PC-9 (cell line): ENCODE results near the gene CHRNA9. TPM values are rescaled to one million over a fixed set of nuclear protein-coding genes. Genes with fewer than 3 reads are reported as not detected.

Source experiments
- BruUV-seq: library from RNA; stranded (reverse); fragments of 400-500 nt; replicated peaks from 2 replicates; lab custom pipeline; 2021; lab: Mats Ljungman, UMichigan
- CTCF ChIA-PET: fragments of 300-600 bp; sonication (Branson Sonifier 250); formaldehyde crosslinking; loops from one replicate; lab custom pipeline; 2022; ENCODE audit warnings: antibody characterized with exemption; lab: Charles Lee
- POLR2A ChIA-PET: fragments of 300-600 bp; sonication (Branson Sonifier 250); formaldehyde crosslinking; loops from one replicate; lab custom pipeline; 2022; ENCODE audit warnings: antibody characterized with exemption; ENCODE audit not compliant: unreplicated experiment; lab: Charles Lee
- DNase-seq, 2 experiments: peaks; one replicate each; pipeline versions ENCODE4 v3.0.0 to v3.0.0-alpha.2; 2015 to 2022; ENCODE audit warnings: mixed read lengths in 1 of 2
- H2AFZ ChIP-seq: fragments of 200-600 bp; sonication (generic); 2 replicates; pipeline ENCODE4 v1.8.1; 2017; ENCODE audit warnings: antibody characterized with exemption
- H3F3A ChIP-seq: fragments of 200-600 bp; sonication (generic); 2 replicates; pipeline ENCODE4 v1.8.1; 2017; ENCODE audit warnings: antibody characterized with exemption, mild to moderate bottlenecking, low read depth; ENCODE audit not compliant: insufficient read depth
- H3K27ac ChIP-seq: fragments of 200-600 bp; sonication (generic); 2 replicates; pipeline ENCODE4 v1.6.1; 2016; ENCODE audit warnings: mixed run types
- H3K27me3 ChIP-seq: fragments of 200-600 bp; sonication (generic); 2 replicates; pipeline ENCODE4 v1.6.1; 2016; ENCODE audit warnings: low read depth, mixed run types; ENCODE audit not compliant: insufficient read depth
- H3K36me3 ChIP-seq: fragments of 200-600 bp; sonication (generic); 2 replicates; pipeline ENCODE4 v1.6.1; 2016; ENCODE audit warnings: low read depth, mixed run types
- H3K4me1 ChIP-seq: fragments of 200-600 bp; sonication (generic); replicated peaks from 2 replicates; pipeline ENCODE4 v1.6.1; 2016; ENCODE audit warnings: mixed run types; ENCODE audit not compliant: insufficient read depth
- H3K4me2 ChIP-seq: fragments of 200-600 bp; sonication (generic); 2 replicates; pipeline ENCODE4 v1.6.1; 2017; ENCODE audit warnings: mixed run types
- H3K4me3 ChIP-seq: fragments of 200-600 bp; sonication (generic); 2 replicates; pipeline ENCODE4 v1.6.1; 2016; ENCODE audit warnings: mixed run types
- H3K79me2 ChIP-seq: fragments of 200-600 bp; sonication (generic); 2 replicates; pipeline ENCODE4 v1.6.1; 2017; ENCODE audit warnings: low read depth, mixed run types
- H3K9me2 ChIP-seq: fragments of 200-600 bp; sonication (generic); 2 replicates; pipeline ENCODE4 v1.8.1; 2017; ENCODE audit warnings: mild to moderate bottlenecking; ENCODE audit not compliant: insufficient read depth
- H3K9me3 ChIP-seq: fragments of 200-600 bp; sonication (generic); 2 replicates; pipeline ENCODE4 v1.8.1; 2016; ENCODE audit warnings: low read depth; ENCODE audit not compliant: insufficient read depth
- H4K20me1 ChIP-seq: fragments of 200-600 bp; sonication (generic); 2 replicates; pipeline ENCODE4 v1.8.1; 2017; ENCODE audit not compliant: insufficient read depth
- EZH2 ChIP-seq: fragments of 200-600 bp; sonication (generic); IDR thresholded peaks from 2 replicates; pipeline ENCODE4 v1.8.0; 2017; ENCODE audit warnings: antibody characterized with exemption, low read depth
- intact Hi-C: fragments of 100-400 bp; cut with micrococcal nuclease; formaldehyde crosslinking; loops from one replicate; pipeline ENCODE4 v1.10.0; 2022; ENCODE audit not compliant: unreplicated experiment
- total RNA-seq: library from RNA; stranded (reverse); gene quantifications from 2 replicates; pipeline ENCODE4 v1.2.3, GENCODE V29; 2021
- TF ChIP-seq, protein P1 (sequence below): fragments of 200-600 bp; sonication (generic); conservative IDR thresholded peaks from 2 replicates; pipeline ENCODE4 v1.6.1; 2017; ENCODE audit warnings: mixed run types, antibody characterized with exemption, mild to moderate bottlenecking, moderate library complexity

CHRNA9 gene
- total RNA-seq, 1 experiment from 2014 or later = not detected

DNA sequence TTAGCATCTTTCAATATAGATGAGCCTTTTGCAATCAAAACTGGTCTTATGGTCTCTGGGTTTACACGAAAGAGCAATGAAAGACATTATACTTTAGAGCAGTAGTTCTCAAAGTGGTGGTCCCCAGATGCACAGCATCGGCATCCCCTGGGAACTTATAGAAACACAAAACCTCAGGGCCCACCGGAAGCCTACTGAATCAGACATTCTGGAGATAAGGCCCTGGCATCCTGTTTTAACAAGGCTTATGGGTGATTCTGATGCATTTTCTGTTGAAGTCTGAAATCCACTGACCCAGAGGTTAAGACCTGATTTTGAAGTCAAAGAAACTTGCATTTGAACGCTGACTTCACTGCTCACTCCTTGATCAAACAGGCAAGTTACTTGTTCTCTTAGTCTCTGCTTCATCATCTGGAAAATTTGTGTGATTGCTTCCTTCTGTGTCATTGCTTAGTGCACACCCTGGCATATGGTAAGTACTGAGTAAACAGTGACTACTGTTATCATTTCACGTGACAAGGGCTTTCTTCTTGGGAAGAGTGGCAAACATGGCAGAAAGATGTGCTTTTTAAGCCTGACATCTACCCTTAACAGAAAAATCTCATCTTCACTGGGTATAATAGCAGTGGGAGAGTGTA, 14.5 kb downstream of the CHRNA9 start:
- no peak for TF ChIP-seq EZH2
- TF ChIP-seq, protein P1, sequence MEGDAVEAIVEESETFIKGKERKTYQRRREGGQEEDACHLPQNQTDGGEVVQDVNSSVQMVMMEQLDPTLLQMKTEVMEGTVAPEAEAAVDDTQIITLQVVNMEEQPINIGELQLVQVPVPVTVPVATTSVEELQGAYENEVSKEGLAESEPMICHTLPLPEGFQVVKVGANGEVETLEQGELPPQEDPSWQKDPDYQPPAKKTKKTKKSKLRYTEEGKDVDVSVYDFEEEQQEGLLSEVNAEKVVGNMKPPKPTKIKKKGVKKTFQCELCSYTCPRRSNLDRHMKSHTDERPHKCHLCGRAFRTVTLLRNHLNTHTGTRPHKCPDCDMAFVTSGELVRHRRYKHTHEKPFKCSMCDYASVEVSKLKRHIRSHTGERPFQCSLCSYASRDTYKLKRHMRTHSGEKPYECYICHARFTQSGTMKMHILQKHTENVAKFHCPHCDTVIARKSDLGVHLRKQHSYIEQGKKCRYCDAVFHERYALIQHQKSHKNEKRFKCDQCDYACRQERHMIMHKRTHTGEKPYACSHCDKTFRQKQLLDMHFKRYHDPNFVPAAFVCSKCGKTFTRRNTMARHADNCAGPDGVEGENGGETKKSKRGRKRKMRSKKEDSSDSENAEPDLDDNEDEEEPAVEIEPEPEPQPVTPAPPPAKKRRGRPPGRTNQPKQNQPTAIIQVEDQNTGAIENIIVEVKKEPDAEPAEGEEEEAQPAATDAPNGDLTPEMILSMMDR = no peak
- ChIA-PET CTCF (no interaction called here), POLR2A (no interaction called here)
- Histone ChIP-seq H3K9me3 (no peaks in the 10 kb centered on the region), H3F3A (peaks cover 22% of the 10 kb centered on the region), H3K27ac (peak overlapping the region; percentile 76), H3K79me2 (no peaks in the 10 kb centered on the region), H2AFZ (peak overlapping the region; percentile 59), H3K27me3 (no peaks in the 10 kb centered on the region), H3K4me2 (peak overlapping the region; percentile 44), H3K36me3 (no peaks in the 10 kb centered on the region), H4K20me1 (no peaks in the 10 kb centered on the region), H3K4me1 (peaks cover 19% of the 10 kb centered on the region), H3K9me2 (no peaks in the 10 kb centered on the region), H3K4me3 (no peak overlapping the region)
- peak in 1 of 2 experiments; percentile 96 for DNase-seq
- intact Hi-C loops = no loop called here
- no TSS peak for BruUV-seq

DNA sequence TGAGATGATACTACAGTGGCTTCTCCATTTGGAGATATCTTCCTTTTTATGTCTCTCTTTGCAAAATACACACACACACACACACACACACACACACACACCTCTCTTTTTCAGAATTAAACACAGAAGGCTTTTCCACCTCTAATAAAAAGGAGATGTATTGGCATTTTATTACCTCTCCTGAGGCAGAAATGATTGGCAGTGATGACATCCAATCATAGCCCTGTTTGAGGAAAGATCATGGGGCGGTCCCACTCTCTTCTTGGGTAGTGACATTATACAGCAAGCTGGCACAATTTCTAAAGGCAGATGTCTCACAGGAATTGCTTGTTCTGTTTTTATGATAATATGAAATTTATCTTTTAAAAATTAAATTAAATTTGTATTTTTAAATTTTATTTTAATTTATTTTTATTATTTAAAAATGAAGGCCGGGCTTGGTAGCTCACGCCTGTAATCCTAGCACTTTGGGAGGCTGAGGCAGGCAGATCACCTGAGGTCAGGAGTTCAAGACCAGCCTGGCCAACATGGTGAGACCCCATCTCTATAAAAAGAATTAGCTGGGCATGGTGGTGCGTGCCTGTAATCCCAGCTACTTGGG, 15.6 kb downstream of the CHRNA9 start:
- POLR2A ChIA-PET = no interaction called here
- no TSS peak for BruUV-seq
- CTCF ChIA-PET = no interaction called here

DNA sequence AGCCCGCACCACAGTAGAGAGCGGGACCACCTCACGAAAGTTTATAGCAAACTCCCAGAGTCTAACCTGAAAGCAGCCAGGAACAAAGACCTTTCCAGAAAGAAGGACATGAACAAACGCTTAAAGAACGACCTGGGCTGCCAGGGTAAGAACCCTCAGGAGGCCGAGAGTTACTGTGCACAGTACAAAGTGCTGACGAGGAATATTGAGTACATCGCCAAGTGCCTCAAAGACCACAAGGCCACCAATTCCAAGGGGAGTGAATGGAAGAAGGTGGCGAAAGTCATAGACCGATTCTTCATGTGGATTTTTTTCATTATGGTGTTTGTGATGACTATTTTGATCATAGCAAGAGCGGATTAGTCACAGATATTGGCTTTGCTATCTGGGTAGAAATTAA, 19.0 kb downstream of the CHRNA9 start:
- POLR2A ChIA-PET = no interaction called here

More for the DNA sequence above, 15.6 kb downstream of the CHRNA9 start:
- intact Hi-C loops = no loop called here
- Histone ChIP-seq H3K4me3 (no peak overlapping the region), H3K27ac (peak overlapping the region; percentile 76; the same call in 1 of the 2 replicates), H3F3A (peaks cover 22% of the 10 kb centered on the region), H3K79me2 (no peaks in the 10 kb centered on the region), H3K36me3 (no peaks in the 10 kb centered on the region), H3K9me2 (no peaks in the 10 kb centered on the region), H4K20me1 (no peaks in the 10 kb centered on the region), H3K9me3 (no peaks in the 10 kb centered on the region), H3K4me2 (no peak overlapping the region; the same call in 1 of the 2 replicates), H3K4me1 (peaks cover 19% of the 10 kb centered on the region), H2AFZ (no peak overlapping the region), H3K27me3 (no peaks in the 10 kb centered on the region)
- DNase-seq = no peak
- TF ChIP-seq EZH2 = no peak
- TF ChIP-seq, protein P1 = no peak

More for the DNA sequence above, 19.0 kb downstream of the CHRNA9 start:
- TF ChIP-seq, protein P1 = no peak
- no peak for TF ChIP-seq EZH2
- Histone ChIP-seq H3K79me2 (no peaks in the 10 kb centered on the region), H3F3A (peaks cover 15% of the 10 kb centered on the region), H2AFZ (no peak overlapping the region), H3K27me3 (no peaks in the 10 kb centered on the region), H3K4me3 (no peak overlapping the region), H3K4me1 (peaks cover 14% of the 10 kb centered on the region), H3K36me3 (no peaks in the 10 kb centered on the region), H3K27ac (no peak overlapping the region), H4K20me1 (no peaks in the 10 kb centered on the region), H3K9me3 (no peaks in the 10 kb centered on the region), H3K9me2 (no peaks in the 10 kb centered on the region), H3K4me2 (no peak overlapping the region)
- intact Hi-C loops = no loop called here
- no peak for DNase-seq
- BruUV-seq = no TSS peak
- CTCF ChIA-PET = no interaction called here
